HK-2 (cell line): ENCODE measurements around the gene NRG2.

Experiments
- DNase-seq: peaks from one replicate; pipeline ENCODE4 v3.0.0-alpha.2; 2018; ENCODE audit not compliant: unreplicated experiment

NRG2 gene

DNA sequence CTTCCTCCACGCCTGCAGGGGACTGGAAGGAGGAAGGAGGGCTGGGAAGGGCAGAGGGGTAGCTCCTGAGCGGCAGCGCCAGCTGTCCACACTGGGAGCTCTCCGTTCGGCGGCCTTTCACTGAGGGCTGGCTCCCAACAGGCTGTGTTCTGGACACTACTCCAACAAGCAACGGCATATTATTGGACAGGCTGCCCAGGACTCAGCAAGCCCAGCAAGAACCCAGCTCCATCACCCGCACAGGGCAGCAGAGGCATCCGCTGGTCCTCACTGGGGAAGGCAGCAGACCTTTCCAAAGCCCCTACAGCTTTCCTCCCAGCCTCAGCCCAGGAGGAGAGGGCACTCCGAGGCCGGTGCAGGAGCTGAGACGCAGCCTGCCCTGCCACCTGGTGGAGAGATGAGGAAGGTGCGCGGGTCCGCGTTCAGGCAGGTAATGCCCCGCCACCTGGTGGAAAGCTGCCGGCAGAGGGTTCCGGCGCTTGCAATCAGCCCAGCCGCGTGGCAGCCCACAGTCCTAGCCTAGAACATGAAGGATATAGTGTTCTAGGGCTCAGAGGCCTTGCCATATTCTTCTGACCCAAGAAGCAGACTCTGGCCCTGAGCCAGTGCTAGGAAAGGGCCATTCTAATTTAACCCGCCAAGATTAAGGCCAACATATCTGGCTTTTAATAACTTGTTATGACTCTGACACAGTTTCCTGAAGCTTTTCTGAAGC lies 74.4 kb downstream of the NRG2 start:
- peak; percentile 81 for DNase-seq

DNA sequence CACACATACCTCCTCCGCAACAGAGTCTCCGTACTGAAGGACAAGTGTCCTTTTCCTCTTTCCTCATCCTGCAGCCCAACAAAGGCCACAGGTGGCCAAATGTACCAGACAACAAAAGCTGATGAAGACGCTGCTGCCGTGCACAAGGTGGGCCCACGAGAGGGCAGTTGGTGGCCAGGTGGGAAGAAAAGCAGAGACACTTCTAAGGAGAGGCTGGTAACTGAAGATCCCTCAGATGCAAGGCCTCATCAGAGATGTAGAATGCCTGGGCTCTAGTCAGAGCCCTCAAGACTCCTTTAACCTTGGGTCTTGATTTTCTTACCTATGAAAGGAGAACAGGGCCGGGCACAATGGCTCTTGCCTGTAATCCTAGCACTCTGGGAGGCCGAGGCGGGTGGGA lies 75.7 kb downstream of the NRG2 start:
- no peak for DNase-seq

DNA sequence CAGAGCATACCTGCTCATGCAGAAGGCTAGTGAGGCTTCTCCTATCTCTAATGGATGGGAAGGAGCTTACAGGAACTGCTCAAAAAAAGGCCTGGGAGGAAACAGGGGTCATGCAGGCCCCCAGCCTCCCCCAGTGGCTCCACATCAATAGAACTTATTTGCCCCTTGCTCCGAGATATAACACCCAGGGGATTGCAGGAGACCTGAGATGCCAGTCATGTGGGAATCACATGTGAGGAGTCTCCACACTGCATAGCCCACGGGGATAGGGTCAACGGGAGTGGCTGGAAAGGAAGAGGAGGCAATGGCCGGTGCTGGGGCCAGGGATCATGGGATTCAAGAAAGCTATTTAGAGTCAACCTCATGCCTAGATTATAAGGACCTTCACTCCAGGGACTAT lies 76.2 kb downstream of the NRG2 start:
- no peak for DNase-seq

DNA sequence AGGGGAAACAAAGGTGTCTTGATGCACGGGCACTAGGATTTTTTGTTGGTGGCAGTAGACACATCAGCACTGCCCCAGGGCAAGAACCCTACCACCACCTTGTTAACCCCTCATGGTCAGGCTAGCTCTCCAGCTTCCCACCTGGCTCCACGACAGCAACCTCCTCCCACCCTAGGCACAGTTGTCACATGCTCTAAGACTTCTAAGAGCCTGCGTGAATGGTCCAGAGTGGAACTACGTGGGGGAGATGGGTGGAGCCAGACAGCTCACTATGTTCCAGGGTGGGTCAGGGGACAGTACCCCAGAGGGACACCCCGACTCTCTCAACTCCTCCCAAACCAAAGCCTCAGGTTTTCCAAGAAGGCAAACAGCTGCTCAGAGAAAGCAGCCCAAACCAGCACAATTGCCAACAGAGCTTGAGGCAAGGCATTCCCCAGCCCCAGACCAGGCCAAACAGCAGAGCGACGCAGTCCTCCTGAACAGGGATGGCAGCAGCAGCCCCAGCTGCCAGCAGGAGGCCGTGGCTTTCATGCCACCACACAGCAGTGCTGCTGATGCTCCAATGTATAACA lies 78.0 kb downstream of the NRG2 start:
- no peak for DNase-seq

DNA sequence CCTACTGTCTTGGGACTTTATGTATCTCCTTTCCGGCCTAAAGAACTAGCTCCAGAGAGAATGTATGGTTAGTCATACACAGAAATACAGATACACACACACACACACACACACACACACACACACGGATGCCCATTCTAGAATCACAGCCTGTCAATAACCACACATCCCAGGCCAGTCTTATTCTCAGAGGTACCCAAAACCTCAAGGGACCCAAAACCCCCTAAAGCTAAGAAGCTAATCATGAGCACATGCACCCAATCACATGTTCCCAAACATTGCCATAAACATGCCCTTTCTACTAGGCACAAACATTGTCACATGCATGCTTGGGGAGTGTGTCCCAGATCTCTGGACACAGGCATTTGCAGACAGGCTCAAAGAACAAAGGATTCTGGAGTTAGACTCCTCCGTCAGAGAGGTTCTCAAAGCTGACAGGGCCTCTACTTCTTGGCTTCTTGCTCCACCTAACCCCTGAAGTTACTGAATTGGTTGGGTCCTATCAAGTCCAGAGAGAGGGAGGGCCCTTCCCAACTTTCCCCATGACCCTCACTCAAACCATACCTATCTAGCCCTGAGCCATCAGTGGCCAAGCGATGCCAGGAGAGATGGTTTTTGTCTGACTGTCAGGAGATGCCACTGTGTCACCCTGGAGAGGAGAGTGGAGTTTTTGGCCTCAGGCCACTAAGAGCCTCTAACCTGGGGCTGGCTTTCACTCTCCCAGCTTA lies 78.7 kb downstream of the NRG2 start:
- DNase-seq = no peak

DNA sequence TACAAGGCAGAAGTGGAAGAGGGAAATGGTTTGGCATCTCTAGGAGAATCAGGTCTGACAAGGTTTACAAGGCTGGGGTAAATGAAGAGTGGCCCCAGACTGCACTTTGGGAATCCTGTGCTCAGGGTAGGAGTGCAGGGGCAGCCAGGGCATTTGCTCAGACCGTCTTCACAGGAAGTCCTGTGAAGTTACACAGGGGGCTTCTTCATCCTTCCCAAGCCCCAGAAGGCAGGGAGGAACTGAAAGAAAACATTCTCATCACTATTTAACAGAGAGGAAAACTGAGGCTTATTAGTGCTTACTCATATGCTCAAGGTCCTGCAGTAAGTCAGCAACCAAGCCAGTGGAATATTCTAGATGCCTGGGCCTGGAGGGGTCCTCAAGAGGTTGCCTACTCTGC lies 80.7 kb downstream of the NRG2 start:
- no peak for DNase-seq

DNA sequence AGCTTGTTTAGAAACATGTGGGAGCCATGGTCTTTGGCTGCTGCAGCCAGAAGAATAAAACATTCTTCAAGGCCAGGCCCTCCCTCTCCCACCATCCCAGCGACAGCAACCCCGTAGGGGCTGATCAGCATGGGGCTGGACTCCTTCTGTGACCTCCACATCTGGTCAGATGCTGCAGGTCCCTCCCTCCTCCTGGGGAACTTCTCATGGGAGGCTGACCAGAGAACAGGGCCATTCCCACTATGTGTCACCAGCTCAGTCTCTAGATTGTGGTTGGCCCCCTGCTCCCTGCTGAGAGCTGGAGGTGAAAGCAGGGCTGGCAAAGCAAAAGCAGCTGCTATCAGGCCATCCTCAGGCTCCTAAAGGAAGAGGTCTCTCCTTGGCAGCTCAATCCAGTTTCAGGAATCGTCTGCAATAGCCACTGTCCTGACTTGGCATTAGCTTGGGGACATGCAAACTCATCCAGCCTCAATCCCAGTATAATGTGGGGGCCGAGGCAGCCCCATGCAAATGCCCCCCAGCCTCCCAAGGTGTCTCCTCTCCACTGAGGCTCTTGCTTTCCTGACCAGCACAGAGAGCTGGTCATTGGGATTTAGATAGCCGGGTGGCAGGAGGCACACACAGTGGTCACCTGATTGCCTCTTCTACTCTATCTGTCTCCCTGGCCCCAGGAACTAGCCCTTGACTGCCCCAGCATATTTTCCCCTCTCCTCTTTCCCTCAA lies 81.5 kb downstream of the NRG2 start:
- DNase-seq = no peak

DNA sequence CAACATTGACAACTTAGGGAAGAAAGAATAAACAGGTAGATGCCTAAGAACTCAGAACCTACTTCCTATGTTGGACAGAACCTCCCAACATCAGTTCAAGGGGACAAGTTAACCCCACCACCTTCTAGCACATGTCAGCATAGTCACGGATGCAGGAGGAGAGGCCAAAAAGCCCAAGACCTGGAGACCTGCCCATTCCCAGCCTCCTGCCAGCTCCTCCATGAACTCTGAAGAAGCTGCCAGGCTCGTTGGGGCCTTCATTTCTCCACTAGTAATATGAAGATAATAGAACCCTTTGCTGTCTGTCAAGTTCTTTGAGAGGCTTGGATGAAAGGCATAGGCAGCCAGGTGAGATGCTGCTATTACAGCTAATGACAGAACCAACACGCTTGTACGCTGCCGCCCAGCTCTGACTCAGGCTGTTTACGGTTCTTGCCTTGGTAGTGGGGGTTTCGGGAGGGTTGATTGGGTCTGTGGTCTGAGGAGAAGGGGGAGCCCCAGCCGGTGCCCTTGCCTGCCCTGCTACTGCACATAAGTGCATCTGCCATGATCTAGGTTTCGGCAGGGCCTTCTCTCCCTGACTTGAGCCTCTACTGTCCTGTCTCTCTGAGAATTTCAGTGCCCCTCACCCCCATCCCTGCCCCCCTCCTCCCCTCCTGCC lies 82.2 kb downstream of the NRG2 start:
- DNase-seq = no peak

DNA sequence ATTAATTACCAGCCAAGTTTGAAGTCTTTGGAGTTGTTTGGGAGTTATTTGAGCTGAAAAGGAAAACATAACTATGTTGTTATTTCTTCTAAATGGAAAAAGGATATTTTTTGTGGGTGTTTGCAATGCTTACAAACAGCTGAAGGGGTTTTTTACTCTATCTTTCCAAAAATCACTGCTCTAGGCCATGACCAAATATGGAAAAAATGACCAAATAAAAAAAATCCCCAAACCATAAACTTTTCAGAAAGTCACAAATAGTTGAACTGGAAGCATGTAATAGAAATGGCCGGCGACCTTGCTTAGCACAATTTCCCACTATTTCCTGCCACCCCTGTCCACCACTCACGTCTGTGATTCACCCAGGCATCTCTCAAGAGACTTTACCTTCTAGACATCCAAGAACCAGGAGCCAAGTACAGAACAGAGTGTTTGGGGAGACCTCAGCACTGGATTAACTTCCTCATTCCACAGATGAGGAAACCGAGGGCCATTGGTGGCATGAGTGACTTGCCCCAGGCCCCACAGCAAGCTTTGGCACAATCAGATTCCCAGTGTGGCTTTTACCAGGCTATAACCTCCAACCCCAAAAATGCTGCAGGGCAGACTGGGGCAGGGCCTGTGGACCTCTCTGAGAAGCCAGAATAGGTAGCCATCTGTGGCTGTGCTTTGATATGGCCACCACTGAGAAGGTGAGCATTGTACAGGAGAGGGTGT lies 84.5 kb downstream of the NRG2 start:
- DNase-seq = no peak

DNA sequence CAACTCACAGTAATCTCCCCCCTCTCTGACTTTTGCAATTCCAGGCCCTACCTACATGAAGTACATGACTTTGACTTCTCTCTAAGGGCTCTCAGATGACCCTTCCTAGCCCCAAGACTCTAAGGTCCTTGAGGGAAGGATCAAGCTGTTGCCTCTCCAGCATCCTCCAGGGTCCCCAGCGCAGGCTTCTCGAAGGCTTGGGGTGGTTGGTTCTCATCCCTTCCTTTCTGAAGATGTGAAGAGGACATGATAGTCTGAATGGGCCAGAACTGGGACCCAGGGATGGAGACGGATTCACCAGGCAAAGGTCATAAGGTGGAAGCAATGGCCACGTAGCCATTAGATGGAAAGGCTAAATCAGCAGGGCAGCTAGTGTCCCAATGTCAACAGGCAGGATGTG lies 86.8 kb downstream of the NRG2 start:
- no peak for DNase-seq

DNA sequence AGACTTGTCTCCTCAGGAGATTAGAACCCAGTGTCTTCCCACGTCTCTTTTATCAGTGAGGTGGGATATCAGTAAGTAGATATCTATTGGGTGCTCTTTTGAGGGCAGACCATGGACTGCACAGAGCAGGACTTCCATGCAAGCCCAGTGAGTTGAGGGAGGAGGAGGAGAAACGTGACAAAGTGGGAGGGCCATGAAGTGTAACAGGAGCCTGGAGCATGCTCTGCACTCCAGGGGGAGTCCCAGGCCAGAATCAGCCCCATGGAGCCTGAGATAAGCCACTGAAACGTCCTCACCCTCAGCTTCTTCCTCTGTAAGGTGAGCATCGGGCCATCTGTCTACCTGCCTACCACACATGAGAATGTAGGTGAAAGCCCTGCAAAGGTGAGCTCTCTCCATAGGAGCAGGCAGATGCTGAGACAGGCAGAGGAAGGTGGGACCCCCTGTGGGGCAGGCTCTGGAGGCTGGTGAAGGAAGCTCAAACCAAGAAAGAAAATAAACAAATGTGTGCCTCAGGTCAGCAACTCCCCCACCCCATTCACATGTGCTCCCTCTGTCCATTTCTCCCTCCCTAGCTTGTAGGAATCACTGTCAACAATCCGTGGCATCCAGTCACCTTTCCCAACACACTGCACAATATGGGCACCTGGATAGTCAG lies 87.4 kb downstream of the NRG2 start:
- DNase-seq = no peak

DNA sequence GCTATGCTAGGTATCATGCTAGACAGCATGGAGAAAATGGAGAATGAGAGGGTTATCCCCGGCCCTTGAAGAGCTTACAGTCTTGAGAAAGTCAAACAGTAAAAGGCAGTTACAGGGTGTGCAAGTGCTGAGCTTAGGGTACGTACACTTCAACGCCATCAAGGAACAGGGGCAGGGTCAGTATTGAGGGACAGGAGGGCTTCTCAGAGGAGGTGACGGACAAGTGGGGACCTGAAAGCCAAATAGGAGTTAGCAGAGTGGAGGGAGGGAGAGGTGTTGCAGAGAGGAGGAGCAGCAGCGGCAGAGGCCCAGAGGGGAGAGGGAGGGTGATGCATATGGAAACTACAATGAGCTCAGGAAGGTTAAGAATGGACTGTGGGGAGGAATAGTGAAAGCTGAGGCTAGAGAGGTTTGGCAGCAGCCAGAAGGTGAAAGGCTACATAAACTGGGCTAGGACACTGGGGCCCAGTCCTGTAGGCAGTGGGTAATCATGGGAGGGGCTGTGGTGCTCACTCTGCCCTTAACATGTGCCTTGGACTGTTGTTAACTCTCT lies 88.0 kb downstream of the NRG2 start:
- DNase-seq = no peak

DNA sequence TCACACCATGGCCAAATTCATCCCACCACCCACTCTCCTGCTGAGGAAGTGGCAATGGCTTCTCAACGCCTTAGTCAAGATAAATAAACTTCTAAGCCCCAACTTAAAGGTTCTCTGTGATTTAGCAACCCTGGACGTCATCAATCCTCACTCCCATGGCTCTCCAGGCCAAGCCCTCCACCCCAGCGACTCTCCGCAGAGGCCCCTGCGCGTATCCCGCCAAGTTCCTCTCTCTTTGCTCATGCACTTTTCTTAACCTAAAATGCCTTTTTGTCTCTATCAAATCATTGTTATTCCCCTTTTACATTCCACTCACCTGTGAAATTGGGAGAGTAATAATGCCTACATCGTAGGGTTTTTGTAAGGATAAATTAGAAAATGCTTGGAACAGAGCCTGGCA lies 88.6 kb downstream of the NRG2 start:
- no peak for DNase-seq

DNA sequence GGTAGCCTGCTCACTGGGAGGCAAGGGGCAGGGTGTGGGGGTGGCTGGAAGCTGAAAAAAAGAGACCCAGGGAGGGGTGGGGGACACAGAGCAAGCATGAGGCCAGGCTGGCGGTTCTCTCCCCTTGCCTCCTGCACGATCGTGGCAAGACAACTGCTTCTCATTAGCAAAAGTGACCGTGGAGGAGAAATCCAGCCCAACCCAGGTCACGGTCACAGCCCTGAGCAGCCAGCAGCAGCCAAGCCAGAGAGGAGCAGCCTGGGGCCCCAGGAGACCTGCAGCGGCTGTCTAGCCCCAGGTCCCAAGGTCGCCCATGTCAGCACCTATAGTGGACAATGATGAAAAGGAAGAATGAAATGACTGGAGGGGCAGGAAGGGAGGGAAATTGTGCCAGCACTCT lies 89.1 kb downstream of the NRG2 start:
- no peak for DNase-seq

DNA sequence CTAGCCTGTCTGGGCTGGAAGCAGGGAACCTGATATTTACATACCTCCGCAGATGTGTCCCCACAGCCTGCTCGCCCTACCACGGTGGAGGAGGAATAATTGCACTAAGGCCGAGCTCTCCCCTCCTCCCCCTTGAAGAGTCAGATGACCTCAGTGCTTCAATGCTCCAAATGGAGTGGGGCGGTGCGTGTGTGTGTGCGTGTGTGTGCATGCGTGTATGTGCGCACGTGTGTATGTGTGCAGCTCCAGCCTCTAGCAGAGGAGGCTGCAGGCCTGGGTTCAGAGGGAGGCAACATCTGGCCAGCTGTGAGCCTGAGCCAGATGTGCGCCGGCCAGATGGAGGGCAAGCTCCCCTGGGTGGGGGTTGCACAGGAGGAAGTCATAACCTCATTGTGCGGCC lies 90.5 kb downstream of the NRG2 start:
- no peak for DNase-seq

DNA sequence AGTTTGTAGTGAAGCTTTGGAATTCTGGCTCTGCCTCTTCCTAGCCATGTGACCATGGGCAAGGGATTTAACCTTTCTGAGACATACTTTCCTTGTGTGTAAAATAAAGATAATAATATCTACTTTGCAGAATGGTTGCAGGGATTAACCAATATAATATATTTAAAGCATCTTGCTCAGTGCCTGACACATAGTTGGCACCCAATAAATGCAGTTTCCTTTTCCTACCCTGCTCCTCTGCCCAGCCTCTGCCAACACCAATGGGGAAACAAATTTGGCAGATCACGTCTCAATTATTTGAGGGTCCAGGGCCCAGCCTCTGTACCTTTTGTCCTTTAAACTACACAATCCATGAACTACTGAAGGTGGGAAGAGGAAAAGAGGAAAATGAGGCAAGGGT lies 91.1 kb downstream of the NRG2 start:
- DNase-seq = no peak

DNA sequence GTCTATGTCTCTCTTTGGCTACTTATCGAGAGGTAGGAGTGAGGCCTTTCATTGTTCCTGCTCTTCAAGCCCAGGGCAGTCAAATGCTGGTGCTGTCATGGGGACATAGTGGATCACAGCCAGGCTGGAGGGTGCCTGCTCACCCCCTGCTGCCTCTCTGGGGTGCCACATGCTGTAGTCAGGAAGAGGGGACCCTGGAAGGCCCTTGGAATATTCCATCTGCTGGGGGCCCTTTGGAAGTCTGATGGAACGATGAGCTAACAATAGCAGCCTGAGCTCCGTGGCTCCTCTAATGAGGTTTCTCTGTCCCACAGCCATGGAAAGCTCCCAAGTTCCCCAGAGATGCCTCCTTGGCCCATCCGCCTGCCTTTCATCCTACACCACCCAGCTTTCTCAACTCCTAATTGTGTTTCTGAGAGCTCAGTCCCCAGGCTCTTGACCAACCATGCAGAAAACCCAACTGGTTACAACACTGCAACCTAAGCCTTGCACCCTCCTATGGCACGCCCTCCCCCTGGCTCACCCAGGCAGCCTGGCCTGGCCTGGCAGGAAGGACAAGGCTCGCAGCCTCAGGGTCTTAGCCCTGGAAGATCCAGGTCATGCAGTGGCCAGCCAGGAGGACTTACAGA lies 91.7 kb downstream of the NRG2 start:
- no peak for DNase-seq

DNA sequence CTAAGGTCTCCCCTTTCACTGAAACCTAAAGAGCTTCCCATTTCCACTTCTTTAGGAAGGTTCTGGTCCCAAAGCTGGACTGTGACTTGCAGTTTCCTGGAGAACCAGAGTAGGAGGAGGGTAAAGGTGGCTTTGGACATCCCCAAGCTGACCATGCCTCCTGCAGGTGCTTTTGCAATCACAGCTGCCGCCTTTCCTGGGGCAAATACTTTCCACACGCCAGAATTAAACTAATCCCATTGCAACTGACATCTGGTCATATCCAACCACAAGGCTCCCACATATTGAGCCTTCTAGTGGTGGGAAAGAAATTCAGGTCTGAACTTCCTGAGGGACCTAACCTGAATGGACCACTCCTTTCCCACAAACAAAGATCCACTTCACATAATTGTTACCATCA lies 92.7 kb downstream of the NRG2 start:
- DNase-seq = no peak

DNA sequence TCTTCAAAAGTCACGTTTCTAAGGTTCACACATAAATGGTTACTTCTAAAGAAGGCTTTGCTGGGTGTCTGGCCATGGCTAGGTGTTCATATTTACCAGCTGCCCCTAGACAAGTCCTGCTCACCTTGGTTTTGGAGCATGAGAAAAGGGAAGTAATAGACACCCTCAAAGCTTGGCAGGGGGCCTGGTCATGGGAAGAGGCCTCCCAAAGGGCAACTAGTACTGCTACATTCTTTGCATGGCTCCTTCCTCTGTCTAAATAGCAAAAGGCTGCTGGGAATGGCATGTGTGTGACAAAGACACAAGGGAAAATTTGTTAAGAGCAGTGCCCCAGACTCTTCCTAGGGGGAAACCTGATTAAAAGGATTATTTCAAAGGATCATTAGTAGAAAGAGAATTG lies 93.4 kb downstream of the NRG2 start:
- DNase-seq = no peak

DNA sequence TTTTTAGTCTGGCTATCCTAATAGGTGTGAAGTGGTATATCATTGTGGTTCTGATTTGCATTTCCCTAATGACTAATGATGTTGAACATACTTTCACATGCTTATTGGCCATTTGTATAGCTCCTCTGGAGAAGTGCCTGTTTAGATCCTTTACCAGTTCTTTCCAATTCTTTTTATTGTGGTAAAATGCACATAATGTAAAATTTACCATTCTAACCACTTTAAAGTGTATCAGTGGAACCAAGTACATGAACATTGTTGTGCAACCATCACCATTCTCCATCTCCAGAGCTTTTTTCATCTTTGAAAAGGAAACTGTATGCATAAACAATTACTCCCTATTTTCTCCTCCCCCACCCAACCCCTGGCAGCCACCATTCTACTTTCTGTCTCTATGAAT lies 95.4 kb downstream of the NRG2 start:
- no peak for DNase-seq
